ENCODE results near the gene PCDHGA9.
A peak's percentile ranks its signal among the peaks of the same experiment; 100 is the strongest.
"Not testable (repeated sequence)": the region's sequence is repeated elsewhere in the genome, so short reads cannot be mapped to it uniquely, and the experiment has no call there.

Gene PCDHGA9

DNA sequence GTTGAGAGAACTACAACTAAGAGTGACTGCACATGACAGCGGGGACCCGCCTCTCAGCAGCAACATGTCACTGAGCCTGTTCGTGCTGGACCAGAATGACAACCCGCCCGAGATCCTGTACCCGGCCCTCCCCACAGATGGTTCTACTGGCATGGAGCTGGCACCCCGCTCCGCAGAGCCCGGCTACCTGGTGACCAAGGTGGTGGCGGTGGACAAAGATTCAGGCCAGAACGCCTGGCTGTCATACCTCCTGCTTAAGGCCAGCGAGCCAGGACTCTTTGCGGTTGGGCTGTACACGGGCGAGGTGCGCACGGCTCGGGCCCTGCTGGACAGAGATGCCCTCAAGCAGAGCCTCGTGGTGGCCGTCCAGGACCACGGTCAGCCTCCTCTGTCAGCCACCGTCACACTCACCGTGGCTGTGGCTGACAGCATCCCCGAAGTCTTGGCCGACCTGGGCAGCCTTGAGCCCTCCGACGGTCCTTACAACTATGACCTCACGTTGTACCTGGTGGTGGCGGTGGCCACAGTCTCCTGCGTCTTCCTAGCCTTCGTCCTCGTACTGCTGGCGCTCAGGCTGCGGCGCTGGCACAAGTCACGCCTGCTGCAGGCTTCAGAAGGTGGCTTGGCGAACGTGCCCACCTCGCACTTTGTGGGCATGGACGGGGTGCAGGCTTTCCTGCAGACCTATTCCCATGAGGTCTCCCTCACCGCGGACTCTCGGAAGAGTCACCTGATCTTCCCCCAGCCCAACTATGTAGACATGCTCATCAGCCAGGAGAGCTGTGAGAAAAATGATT, 17.9 kb upstream of the PCDHGA9 start:
- no peak for DNase-seq

DNA sequence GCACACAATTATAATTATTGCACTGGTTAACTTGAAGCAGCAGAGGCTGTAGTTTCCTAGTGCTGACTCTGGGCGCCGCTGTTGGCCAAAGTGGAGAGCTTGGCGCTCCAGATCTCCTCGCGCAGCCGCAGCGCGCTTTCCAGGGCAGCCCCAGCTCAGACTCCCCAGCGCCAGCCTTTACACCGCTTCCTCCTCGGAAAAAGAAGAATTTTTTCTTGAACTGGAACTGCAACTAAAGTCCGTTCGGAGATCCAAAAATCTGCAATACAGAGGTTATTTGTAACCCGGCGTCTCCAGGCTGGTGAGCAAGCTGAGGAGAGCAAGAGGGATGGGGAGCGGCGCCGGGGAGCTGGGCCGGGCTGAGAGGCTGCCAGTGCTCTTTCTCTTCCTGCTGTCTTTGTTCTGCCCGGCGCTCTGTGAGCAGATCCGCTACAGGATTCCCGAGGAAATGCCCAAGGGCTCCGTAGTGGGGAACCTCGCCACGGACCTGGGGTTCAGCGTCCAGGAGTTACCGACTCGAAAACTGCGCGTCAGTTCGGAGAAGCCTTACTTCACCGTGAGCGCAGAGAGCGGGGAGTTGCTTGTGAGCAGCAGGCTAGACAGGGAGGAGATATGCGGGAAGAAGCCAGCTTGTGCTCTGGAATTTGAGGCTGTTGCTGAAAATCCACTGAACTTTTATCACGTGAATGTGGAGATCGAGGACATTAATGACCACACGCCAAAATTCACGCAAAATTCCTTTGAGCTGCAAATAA, 14.8 kb upstream of the PCDHGA9 start, which contains the start of gene PCDHGB4:
Gene PCDHGB4, plus strand, starts transcription at position 142 of the 755 bp plus-strand sequence. Its CDS starts 187 bp downstream, at position 329.
- peak in 1 of 2 donors; percentile 33 for DNase-seq

DNA sequence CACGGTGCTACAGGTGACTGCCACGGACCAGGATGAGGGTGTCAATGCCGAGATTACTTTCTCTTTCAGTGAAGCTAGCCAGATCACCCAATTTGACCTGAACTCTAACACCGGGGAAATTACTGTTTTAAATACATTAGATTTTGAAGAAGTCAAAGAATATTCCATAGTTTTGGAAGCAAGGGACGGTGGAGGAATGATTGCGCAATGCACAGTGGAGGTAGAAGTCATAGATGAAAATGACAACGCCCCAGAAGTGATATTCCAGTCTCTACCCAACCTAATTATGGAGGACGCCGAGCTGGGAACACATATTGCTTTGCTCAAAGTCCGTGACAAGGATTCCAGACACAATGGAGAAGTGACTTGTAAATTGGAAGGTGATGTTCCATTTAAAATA, 13.9 kb upstream of the PCDHGA9 start:
- DNase-seq: no peak

DNA sequence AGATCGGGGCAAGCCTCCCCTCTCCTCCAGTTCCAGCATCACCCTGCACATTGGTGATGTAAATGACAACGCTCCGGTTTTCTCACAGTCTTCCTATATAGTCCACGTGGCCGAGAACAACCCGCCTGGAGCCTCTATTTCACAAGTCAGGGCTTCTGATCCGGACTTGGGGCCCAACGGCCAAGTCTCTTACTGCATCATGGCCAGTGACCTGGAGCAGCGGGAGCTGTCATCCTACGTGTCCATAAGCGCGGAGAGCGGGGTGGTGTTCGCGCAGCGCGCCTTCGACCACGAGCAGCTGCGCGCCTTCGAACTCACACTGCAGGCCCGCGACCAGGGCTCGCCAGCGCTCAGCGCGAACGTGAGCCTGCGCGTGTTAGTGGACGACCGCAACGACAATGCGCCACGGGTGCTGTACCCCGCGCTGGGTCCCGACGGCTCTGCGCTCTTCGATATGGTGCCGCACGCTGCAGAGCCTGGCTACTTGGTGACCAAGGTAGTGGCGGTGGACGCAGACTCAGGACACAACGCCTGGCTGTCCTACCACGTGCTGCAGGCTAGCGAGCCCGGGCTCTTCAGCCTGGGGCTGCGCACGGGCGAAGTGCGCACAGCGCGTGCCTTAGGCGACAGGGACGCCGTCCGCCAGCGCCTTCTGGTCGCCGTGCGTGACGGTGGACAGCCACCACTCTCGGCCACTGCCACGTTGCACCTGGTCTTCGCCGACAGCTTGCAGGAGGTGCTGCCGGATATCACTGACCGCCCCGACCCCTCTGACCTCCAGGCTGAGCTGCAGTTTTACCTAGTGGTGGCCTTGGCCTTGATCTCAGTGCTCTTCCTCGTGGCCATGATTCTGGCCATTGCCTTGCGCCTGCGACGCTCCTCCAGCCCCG, 13.2 kb upstream of the PCDHGA9 start:
- DNase-seq: no peak

DNA sequence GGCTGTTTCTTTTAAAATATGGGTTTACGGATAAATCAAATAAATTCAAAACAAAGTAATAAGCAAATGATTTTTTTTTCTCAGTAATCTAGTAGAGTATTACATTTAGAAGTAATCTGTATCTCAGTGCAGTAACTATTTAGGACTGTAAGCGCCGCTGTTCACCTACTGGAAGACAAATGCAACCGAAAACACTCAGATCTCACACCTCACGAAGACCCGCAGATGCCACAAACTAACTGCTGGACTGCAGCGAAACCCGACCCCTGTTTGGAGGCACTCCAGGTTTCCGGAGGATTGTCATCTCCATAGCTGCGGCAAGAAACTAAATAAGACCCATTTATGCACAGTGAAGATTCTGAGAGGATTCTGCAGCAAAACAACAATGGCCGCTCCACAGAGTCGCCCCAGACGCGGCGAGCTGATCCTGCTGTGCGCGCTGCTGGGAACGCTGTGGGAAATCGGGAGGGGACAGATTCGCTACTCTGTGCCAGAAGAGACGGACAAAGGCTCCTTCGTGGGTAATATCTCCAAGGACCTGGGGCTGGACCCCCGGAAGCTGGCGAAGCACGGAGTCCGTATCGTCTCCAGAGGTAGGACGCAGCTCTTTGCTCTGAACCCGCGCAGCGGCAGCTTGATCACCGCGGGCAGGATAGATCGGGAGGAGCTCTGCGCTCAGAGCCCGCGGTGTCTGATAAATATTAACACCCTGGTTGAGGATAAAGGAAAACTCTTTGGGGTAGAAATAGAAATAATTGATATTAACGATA, 10.0 kb upstream of the PCDHGA9 start, which contains the start of gene PCDHGA8:
Gene PCDHGA8, plus strand, starts transcription at position 205 of the 770 bp plus-strand sequence. Its CDS starts 181 bp downstream, at position 386.
- DNase-seq: peak in 1 of 2 donors; percentile 14

DNA sequence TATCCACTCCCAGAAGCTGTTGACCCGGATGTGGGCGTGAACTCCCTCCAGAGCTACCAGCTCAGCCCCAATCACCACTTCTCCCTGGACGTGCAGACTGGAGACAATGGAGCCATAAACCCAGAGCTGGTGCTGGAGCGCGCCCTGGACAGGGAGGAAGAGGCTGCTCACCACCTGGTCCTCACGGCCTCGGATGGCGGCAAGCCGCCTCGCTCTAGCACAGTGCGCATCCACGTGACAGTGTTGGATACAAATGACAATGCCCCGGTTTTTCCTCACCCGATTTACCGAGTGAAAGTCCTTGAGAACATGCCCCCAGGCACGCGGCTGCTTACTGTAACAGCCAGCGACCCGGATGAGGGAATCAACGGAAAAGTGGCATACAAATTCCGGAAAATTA, 9.3 kb upstream of the PCDHGA9 start:
- no peak for DNase-seq

DNA sequence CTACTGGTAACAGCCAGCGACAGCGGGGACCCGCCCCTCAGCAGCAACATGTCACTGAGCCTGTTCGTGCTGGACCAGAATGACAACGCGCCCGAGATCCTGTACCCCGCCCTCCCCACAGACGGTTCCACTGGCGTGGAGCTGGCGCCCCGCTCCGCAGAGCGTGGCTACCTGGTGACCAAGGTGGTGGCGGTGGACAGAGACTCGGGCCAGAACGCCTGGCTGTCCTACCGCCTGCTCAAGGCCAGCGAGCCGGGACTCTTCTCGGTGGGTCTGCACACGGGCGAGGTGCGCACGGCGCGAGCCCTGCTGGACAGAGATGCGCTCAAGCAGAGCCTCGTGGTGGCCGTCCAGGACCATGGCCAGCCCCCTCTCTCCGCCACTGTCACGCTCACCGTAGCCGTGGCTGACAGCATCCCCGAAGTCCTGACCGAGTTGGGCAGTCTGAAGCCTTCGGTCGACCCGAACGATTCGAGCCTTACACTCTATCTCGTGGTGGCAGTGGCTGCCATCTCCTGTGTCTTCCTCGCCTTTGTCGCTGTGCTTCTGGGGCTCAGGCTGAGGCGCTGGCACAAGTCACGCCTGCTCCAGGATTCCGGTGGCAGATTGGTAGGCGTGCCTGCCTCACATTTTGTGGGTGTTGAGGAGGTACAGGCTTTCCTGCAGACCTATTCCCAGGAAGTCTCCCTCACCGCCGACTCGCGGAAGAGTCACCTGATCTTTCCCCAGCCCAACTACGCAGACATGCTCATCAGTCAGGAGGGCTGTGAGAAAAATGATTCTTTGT, 8.0 kb upstream of the PCDHGA9 start:
- not testable (repeated sequence) for DNase-seq

DNA sequence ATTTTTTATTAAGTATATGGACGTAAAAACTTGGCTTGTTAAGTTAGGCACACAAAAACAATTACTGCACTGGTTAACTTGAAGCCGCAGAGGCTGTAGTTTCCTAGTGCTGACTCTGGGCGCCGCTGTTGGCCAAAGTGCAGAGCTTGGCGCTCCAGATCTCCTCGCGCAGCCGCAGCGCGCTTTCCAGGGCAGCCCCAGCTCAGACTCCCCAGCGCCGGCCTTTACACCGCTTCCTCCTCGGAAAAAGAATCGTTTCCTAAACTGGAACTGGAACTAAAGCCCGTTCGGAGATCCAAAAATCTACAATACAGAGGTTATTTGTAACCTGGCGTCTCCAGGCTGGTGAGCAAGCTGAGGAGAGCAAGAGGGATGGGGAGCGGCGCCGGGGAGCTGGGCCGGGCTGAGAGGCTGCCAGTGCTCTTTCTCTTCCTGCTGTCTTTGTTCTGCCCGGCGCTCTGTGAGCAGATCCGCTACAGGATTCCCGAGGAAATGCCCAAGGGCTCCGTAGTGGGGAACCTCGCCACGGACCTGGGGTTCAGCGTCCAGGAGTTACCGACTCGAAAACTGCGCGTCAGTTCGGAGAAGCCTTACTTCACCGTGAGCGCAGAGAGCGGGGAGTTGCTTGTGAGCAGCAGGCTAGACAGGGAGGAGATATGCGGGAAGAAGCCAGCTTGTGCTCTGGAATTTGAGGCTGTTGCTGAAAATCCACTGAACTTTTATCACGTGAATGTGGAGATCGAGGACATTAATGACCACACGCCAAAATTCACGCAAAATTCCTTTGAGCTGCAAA, 4.6 kb upstream of the PCDHGA9 start, which contains the start of gene PCDHGB5:
Gene PCDHGB5, plus strand, starts transcription at position 192 of the 796 bp plus-strand sequence. Its CDS starts 181 bp downstream, at position 373.
- peak; percentile 29 to 52 for DNase-seq

DNA sequence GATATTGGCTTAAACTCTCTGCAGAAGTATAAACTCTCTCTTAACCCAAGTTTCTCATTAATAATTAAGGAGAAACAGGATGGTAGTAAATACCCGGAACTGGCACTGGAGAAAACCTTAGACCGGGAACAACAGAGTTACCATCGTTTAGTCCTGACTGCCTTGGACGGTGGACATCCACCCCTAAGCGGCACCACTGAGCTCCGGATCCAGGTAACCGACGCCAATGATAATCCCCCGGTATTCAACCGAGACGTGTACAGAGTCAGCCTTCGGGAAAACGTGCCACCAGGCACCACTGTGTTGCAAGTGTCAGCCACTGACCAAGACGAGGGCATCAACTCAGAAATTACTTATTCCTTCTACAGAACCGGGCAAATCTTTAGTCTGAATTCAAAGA, 4.0 kb upstream of the PCDHGA9 start:
- DNase-seq: no peak

DNA sequence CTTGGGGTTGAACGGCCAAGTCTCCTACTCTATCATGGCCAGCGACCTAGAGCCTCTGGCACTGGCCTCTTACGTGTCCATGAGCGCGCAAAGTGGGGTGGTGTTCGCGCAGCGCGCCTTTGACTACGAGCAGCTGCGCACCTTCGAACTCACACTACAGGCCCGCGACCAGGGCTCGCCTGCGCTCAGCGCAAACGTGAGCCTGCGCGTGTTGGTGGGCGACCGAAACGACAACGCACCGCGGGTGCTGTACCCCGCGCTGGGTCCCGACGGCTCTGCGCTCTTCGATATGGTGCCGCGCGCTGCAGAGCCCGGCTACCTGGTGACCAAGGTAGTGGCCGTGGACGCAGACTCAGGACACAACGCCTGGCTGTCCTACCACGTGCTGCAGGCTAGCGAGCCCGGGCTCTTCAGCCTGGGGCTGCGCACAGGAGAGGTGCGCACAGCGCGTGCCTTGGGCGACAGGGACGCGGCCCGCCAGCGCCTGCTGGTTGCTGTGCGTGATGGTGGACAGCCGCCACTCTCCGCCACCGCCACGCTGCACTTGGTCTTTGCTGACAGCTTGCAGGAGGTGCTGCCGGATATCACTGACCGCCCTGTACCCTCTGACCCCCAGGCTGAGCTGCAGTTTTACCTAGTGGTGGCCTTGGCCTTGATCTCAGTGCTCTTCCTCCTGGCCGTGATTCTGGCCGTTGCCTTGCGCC, 2.9 kb upstream of the PCDHGA9 start:
- no peak for DNase-seq

DNA sequence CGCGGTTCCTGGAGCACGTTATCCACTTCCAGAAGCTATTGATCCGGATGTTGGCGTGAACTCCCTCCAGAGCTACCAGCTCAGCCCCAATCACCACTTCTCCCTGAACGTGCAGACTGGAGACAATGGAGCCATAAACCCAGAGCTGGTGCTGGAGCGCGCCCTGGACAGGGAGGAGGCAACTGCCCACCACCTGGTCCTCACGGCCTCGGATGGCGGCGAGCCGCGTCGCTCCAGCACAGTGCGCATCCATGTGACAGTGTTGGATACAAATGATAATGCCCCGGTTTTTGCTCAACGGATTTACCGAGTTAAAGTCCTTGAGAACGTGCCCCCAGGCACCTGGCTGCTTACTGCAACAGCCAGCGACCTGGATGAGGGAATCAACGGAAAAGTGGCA, 809 bp downstream of the PCDHGA9 start:
- no peak for DNase-seq

DNA sequence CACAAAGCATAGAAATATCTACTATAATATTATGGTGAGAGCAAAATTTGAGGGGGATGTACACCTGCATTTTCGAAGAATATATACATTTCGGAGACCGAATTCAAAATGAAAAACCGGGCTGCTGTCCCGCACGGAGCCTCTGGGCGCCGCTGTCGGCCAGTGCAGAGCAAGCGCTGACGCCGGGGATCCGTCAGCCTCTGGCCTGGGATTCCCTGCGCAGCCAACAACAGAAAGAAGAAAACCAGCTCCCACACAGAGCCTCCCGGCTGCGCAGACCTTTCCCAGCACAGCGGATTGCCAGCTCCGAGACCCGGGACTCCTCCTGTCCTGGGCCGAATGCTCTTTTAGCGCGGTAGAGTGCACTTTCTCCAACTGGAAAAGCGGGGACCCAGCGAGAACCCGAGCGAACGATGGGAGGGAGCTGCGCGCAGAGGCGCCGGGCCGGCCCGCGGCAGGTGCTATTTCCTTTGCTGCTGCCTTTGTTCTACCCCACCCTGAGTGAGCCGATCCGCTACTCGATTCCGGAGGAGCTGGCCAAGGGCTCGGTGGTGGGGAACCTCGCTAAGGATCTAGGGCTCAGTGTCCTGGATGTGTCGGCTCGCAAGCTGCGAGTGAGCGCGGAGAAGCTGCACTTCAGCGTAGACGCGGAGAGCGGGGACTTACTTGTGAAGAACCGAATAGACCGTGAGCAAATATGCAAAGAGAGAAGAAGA, 5.4 kb downstream of the PCDHGA9 start, which contains the start of gene PCDHGB6:
Gene PCDHGB6, plus strand, starts transcription at position 232 of the 716 bp plus-strand sequence. Its CDS starts 182 bp downstream, at position 414.
- DNase-seq: peak in 1 of 2 donors; percentile 51

DNA sequence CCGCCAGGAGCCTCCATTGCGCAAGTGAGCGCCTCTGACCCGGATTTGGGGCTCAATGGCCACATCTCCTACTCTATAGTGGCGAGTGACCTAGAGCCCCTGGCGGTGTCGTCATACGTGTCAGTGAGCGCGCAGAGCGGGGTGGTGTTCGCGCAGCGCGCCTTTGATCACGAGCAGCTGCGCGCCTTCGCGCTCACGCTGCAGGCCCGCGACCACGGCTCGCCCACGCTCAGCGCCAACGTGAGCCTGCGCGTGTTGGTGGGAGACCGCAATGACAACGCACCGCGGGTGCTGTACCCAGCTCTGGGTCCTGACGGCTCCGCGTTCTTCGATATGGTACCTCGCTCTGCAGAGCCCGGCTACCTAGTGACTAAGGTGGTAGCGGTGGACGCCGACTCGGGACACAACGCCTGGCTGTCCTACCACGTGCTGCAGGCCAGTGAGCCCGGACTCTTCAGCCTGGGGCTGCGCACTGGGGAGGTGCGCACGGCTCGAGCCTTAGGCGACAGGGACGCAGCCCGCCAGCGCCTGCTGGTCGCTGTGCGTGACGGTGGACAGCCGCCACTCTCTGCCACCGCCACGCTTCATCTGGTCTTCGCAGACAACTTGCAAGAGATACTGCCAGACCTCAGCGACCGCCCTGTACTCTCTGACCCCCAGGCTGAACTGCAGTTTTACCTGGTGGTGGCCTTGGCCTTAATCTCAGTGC, 7.2 kb downstream of the PCDHGA9 start:
- DNase-seq: no peak

DNA sequence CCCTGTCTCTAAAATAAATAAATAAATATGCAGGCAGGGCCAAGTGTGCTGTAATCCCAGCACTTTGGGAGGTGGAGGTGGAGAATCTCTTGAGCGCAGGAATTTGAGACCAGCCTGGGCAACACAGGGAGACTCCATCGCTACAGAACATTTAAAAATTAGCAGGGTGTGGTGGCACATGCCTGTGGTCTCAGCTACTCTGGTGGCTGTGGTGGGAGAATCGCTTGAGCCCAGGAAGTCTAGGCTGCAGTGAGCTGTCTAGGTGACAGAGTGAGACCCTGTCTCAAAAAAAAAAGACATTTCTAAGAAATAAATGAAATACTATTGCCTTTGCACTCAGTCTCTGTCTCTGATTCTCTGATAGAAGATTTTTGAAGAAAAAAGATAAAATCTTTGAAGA, 9.0 kb downstream of the PCDHGA9 start:
- DNase-seq: no peak

DNA sequence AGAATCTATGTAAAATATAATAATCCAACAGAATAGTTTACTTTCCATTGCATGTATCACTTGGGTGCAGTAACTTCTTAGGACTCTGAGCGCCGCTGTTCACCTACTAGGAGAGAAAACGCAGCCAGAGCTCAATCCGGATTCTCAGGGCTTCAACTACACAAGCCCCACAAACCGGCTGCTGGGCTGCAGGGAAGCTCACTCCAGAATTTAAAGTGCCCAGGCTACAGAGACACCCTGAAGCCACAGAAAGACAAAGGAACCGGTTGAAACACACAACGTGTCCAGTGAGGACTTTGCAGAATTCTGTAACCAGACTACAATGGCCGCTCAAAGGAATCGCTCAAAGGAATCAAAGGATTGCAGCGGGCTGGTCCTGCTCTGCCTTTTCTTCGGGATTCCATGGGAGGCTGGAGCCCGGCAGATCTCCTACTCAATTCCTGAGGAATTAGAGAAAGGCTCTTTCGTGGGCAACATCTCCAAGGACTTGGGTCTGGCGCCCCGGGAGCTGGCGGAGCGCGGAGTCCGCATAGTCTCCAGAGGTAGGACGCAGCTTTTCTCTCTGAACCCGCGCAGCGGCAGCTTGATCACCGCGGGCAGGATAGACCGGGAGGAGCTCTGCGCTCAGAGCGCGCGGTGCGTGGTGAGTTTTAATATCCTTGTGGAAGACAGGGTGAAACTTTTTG, 10.4 kb downstream of the PCDHGA9 start, which contains the start of gene PCDHGA10:
Gene PCDHGA10, plus strand, starts transcription at position 134 of the 686 bp plus-strand sequence. Its CDS starts 189 bp downstream, at position 323.
- peak; percentile 50 to 67 for DNase-seq

DNA sequence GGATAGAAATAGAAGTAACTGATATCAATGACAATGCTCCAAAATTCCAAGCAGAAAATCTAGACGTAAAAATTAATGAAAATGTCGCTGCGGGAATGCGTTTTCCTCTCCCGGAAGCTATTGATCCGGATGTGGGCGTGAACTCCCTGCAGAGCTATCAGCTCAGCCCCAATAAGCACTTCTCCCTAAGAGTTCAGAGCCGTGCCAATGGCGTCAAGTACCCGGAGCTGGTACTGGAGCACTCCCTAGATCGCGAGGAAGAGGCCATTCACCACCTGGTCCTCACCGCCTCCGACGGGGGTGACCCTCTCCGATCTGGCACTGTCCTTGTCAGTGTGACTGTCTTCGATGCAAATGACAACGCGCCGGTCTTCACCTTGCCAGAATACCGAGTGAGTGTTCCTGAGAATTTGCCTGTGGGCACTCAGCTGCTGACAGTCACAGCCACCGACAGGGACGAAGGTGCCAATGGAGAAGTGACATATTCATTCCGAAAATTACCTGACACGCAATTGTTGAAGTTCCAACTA, 11.0 kb downstream of the PCDHGA9 start:
- no peak for DNase-seq
